GM18951 (cell line): ENCODE data around the gene SBF2.

Source experiments
- POLR2A ChIP-seq: IDR thresholded peaks from 4 replicates; pipeline ENCODE4 v1.6.1; 2011; ENCODE audit warnings: mild to moderate bottlenecking; ENCODE audit not compliant: insufficient read length, insufficient read depth; ENCODE audit errors: extremely low read depth
- in situ Hi-C: fragments of 300-500 bp; cut with MboI; formaldehyde crosslinking; loops from one replicate; pipeline ENCODE4 v1.12.0; 2022; ENCODE audit warnings: low sequenced_read_pairs, mixed read lengths, inconsistent platforms; ENCODE audit not compliant: unreplicated experiment

Gene SBF2

DNA sequence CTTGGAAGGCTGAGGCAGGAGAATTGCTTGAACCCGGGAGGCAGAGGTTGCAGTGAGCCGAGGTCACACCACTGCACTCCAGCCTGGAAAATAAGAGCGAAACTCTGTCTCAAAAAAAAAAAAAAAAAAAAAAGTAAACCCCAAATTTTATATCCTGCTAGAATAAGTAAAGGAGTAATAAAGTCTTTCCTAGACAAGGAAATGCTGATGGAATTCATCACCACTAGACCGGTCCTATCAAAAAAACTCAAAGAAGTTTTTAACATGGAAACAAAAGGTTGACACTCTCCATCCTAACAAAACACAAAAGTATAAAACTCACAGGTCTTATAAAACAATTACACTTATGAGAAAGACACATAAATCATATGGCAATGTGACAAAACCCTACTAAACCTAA lies 213.9 kb downstream of the SBF2 start:
- in situ Hi-C loops, result no loop called here
- TF ChIP-seq POLR2A, result no peak

DNA sequence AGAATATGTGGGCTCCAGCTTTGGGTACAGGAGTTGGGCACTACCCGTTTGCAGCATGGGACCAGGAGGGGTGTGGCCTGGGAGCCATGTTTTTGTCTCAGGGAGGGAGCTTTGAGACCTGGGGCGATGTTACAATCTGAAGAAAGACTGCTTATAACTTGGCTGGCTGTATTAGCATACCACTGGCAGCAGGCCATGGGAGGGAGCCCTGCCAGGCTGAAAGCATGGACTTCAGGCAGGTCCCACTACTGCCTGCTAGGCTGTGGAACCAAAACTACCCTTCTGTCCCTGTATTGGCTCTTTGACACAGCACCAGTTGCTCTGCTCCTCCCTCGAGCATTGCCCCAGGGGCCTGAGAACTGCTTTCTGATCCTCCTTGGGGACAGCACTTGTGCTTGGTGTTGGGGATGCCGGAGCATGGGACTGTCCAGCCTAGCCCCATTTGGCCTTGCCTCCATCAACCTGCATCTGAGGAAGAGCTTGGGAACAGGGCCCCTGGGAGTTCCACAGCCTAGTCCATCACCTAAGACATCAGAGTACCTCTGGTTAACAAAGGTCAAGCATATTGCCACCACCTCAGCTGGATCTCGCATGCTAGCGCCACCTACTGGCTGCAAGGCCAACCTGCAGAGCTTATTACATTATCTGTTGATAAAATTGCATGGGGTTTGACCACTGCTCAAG lies 217.4 kb downstream of the SBF2 start:
- in situ Hi-C loops, result no loop called here
- TF ChIP-seq POLR2A, result no peak

DNA sequence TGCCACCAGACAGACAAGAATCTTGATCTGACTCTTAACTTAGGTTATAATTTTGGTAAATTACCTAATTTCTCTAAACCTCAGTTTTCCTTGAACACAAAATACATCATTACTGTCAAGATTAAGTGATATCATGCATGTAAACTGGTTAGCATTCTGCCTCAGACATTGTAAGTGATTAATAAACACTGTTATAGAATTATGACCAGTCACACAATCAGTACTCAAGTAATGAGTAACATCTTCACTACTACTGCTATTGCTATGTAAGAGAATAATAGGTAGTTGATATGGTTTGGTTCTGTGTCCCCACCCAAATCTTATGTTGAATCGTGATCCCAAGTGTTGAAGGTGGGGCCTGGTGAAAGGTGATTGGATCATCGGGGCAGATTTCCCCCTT lies 218.9 kb downstream of the SBF2 start:
- TF ChIP-seq POLR2A, result no peak
- in situ Hi-C loops, result no loop called here

DNA sequence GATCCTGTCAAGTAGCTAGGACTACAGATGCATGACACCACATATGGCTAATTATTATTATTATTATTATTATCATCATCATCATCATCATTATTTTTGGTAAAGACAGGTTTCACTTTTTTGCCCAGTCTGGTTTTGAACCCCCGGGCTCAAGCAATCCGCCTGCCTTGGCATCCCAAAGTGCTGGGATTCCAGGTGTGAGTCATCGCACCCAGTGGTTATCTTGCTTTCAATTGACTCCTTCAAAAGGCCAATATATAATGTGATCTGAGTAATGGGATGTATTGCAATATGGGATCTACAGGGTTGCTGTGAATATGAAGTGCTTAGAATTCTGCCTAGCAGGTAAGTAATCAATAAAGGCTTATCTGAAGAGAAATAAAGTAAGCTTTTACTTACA lies 221.2 kb downstream of the SBF2 start:
- in situ Hi-C loops, result no loop called here
- no peak for TF ChIP-seq POLR2A

DNA sequence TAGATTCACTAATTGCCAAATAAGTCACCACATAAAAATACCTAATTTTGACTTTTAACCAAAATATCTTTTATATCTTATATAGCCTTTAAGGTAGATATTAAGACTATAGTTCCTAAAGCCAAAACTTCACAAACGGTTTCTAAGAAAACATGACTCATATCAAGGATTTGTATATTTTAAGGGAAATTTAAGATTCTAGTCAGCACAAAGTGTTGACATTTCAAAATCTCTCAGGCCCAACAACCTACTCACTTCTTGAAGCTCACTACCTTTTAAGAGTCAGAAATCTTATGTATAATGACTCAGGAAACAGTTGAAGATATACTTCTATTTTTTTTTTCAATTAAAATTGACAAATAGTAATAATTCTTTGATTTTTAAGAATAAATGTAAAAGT lies 221.9 kb downstream of the SBF2 start:
- in situ Hi-C loops, result no loop called here
- TF ChIP-seq POLR2A, result no peak

DNA sequence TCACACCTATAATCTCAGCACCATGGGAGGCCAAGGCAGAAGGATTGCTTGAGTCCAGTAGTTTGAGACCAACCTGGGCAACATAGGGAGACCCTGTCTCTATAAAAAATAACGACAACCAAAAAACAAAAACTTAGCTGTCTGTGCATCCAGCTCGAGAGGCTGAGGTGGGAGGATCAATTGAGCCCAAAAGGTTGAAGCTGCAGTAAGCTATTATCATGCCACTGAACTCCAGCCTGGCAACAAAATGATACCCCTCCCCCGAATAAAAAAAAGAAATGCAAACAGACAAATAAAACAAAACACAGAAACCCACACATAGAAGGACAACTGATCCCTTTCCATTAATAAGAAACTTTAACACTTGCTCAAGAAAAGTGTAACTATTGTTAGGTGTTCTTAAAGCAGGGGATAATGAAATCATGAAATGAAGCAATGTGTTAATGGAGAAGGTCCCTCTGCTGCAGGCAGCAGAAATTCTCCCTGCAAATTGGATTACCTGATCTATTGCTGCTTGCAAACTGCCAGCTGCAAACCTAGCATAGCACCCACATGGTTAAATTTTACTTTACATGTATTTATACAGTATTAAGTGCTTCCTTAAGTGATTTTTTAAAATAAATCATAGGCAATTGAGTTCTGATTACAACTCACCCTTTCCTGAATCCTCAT lies 226.3 kb downstream of the SBF2 start:
- in situ Hi-C loops, result no loop called here
- TF ChIP-seq POLR2A, result no peak

DNA sequence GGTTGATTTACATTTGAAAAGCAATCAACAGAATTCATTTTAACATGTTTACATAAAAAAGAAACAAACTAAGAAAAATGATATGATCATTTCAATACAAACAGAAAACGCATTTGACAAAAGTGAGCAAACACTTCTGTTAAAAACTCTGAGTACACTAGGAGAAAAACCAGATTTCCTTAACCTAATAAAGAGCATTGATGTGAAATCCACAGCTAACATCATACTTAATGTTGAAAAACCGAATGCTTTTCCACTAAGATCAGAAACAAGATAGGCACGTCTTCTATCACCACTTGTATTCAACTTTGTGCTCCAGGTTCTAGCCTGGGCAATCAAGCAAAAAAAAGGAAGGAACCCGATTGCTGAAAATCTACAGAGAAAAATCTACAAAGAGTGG lies 227.6 kb downstream of the SBF2 start:
- in situ Hi-C loops, result no loop called here
- no peak for TF ChIP-seq POLR2A

DNA sequence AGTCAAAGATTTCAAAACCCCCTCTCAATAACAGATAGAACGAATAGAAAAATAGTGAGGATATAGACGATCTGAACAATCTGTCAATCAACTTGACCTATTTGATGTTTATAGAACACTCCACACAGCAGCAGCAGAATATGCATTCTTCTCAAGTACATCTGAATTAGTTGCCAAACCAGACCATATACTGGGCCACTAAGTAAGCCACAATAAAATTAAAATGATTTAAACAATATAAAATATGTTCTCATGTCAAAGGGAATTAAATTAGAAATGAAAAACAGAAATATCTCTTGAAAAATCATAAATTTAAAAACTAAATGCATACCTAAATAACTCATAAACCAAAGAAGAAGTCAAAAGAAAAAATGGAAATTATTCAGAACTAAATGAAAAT lies 229.2 kb downstream of the SBF2 start:
- TF ChIP-seq POLR2A, result no peak
- in situ Hi-C loops, result no loop called here

DNA sequence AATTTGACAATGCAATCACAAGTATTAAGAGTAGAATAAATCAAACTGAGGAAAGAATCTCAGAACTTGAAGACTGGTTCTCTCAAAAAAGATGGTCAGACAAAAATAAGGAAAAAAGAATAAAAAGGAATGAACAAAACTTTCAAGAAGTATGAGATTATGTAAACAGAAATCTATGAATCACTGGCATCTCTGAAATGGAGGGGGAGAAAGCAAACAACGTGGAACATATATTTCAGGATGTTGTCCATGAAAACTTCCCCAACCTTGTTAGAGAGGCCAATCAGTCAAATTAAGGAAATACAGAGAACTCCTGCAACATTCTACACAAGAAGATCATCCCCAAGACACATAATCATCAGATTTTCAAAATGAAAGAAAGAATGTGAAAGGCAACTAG lies 235.7 kb downstream of the SBF2 start:
- in situ Hi-C loops, result no loop called here
- TF ChIP-seq POLR2A, result no peak

DNA sequence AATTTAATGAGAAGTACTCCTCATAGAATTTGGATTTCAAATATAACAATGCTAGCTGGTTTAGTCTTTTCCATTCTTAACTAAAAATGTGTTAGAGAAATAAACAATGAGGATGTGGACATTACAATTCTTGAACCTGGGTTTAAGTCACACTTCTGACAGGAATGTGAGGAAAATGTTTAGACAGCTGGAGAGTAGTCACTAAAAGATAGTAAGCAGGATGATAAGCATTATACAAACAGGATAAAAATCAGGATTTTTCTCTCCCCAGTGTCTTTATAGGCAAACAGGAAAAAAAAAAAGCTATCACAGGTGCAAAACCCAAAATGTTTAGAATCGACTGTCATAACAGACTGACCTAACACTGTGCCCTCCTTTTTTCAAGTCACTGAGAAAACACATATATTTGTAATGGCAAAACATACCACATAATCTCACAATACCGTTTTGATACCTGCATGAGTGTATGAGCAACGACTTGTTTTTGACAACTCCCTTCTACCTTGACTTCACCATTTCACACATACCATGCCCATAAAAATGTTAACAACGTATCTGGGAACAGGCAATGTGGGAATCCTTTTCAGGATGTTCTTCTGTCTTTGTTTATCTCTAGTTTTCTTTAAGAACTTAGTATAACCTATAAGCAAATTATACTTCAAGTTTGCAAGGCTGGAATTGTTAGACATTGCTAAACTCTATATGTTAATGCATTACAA lies 242.0 kb downstream of the SBF2 start:
- TF ChIP-seq POLR2A, result no peak
- in situ Hi-C loops, result no loop called here

DNA sequence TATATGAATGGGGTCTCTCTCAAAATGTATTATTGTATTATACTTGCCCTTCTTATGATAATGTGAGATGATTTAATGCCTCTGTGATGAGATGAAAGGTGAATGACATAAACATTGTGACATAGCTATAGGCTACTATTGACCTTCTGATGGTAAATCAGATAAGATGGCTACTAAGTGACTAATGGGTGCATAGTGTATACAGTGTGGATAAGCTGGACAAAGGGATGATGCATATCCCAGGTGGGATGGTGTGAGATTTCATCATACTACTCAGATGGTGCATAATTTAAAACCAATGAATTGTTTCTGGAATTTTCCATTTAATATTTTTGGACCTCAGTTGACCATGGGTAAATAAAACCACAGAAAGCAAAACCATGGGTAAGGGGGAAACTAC lies 243.5 kb downstream of the SBF2 start:
- no peak for TF ChIP-seq POLR2A
- in situ Hi-C loops, result no loop called here

DNA sequence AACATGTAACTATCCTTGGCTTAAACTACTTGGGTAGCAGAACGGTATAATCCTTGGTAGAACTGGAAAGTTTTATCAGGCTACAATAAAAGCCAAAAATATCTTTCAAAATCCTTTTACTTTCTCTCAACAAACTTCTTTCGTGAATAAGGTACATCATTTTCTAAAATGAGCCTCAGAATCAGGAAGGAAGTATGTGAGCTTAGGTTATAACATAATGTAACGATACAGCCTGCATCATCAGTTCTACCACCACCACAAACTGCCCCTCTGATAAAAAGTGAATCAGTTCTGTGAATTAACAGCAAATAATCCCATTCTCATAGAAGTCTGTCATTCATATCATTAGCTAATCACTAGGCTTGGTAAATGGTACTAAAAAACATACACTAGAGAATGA lies 244.3 kb downstream of the SBF2 start:
- in situ Hi-C loops, result no loop called here
- no peak for TF ChIP-seq POLR2A

DNA sequence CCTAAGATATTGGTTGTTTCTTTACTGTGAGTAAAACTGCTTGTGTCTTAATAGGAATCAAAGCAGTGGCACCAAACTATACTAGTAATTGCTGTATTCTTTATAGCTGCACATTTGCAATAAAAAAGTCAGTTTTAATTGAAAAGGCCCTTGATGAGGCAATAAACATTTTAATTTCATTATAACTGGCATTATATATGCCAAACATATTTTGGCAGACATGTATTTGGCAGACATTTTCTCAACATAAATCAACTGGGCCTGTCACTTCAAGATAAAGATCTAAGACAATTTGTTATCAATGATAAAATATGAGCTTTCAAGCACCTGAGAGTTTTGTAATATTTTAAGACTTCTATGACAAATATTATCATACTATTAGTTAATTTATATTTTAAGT lies 245.7 kb downstream of the SBF2 start:
- TF ChIP-seq POLR2A, result no peak
- in situ Hi-C loops, result no loop called here

DNA sequence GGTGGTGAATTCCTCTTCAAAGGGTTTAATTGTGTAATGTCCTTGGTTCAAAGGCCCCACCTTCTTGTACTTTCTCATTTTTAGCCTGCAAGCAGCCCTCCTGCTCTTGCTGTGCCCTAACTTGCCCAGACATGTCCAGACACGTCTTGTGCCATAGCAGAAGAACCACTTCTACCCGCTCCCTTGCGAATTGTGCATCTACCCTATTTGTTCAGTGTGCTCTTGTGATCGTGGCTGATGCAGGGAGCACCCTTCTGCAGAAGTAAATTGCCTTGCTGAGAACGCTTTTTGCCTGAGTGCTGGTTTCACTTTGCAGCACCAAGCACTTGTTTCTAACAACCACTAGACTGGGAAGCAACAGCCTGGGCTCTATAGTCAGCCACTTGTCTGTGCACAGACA lies 249.4 kb downstream of the SBF2 start:
- no peak for TF ChIP-seq POLR2A
- in situ Hi-C loops, result no loop called here
